ENCODE data around the gene GRID2. TPM values are rescaled to one million over a fixed set of nuclear protein-coding genes. Genes with fewer than 3 reads are reported as not detected.

Gene GRID2
- total RNA-seq = not detected in 2 replicates

GRCh38 chr4:92303621-92304027 is at the start of gene GRID2:
GRID2 (plus strand) TSS chr4:92303966.

Measured in bladder microvascular endothelial cell (primary cell).